ENCODE measurements around the gene HARBI1. TPM values are rescaled to one million over a fixed set of nuclear protein-coding genes. Genes with fewer than 3 reads are reported as not detected.

The HARBI1 gene
- total and polyA plus RNA-seq, 9 of the 15 experiments (the other 6 are each of a cell fraction or from before 2014, with no cell fraction given) = 3.5 to 8.4 (median 5.5) TPM

- Histone ChIP-seq H4K20me1 (replicated peaks; ENCODE audit: control insufficient read depth, insufficient read depth, low read length) (no peaks in the 10 kb centered on the region), H3K9me3 (replicated peaks; ENCODE audit: control insufficient read depth, insufficient read depth, low read depth, low read length) (no peaks in the 10 kb centered on the region), H3K4me1 (replicated peaks in 1 of 2; ENCODE audit: control insufficient read depth in 2 of 2, insufficient read depth in 2 of 2, low read length in 2 of 2) (peaks cover 14 to 15% of the 10 kb centered on the region in 2 experiments; a peak in 4 of 5 replicates), H3K36me3 (ENCODE audit: control insufficient read depth, insufficient read depth, low read length) (peaks cover 19% of the 10 kb centered on the region; the same call in 2 of the 3 replicates), H3K4me2 (ENCODE audit: insufficient read depth, low read length) (peak overlapping the region; percentile 99), H3K27ac (ENCODE audit: extremely low read depth, low read depth, low read length) (peak overlapping the region; percentile 100), H3K79me2 (ENCODE audit: control insufficient read depth, insufficient read depth, low read length) (peaks cover 62% of the 10 kb centered on the region), H3K4me3 (peak overlapping the region; percentile 99), H3K27me3 (ENCODE audit: control insufficient read depth in 2 of 2, insufficient read depth in 2 of 2, low read length in 2 of 2) (no peaks in the 10 kb centered on the region), H2AFZ (ENCODE audit: low read depth, low read length) (peak overlapping the region; percentile 98), H3K9me1 (ENCODE audit: control insufficient read depth, insufficient read depth, low read length) (no peaks in the 10 kb centered on the region), H3K9ac (ENCODE audit: insufficient read depth in 1 of 2, low read depth in 2 of 2, low read length in 2 of 2) (peak overlapping the region; percentile 100)
- 1% methylated on average over 9 of the region's 9 CpGs for WGBS (ENCODE audit: insufficient coverage, low coverage, missing lambda C conversion rate)
- ATAC-seq (peak; percentile 9), DNase-seq (ENCODE audit: extremely low read depth in 1 of 4, low spot score in 3 of 4) (no peak), FAIRE-seq (no peak)
- ChIA-PET CTCF (ENCODE audit: low intra/inter-chr PET ratio) (interaction anchor here (0.7 to 2.7 kb wide), 4 partner anchors 28 to 229 kb away, joined by 3 to 7 read pairs (median 4); no protein-coding TSS in a partner anchor), POLR2A (interaction anchor here (0.6 to 2.0 kb wide), 18 partner anchors 10 to 709 kb away, joined by 3 to 12 read pairs (median 4); partner anchors contain the start of genes AMBRA1 and ZNF408)
- no TSS peak for BruUV-seq (replicated peaks)
- in situ Hi-C loops (cut with MboI) (no loop called here), intact Hi-C loops (cut with micrococcal nuclease) (loop anchor here (2.0 to 5.0 kb wide), 4 partner anchors 21 to 231 kb away; no protein-coding TSS in a partner anchor)
- no peak for TF ChIP-seq ZNF347 (CRISPR knock-in tag; IDR thresholded peaks at IDR 0.05; ENCODE audit: low read depth)
- no peak for TF ChIP-seq MTA3 (IDR thresholded peaks at IDR 0.05; ENCODE audit: borderline replicate concordance)
- TF ChIP-seq HEY1 (CRISPR knock-in tag; IDR thresholded peaks at IDR 0.05; ENCODE audit: borderline replicate concordance) = no peak
- TF ChIP-seq CHCHD3 (CRISPR knock-in tag; IDR thresholded peaks at IDR 0.05) = no peak
- no peak for TF ChIP-seq ARID4B (CRISPR knock-in tag; IDR thresholded peaks at IDR 0.05)
- TF ChIP-seq ARID3B (CRISPR knock-in tag; IDR thresholded peaks at IDR 0.05; ENCODE audit: borderline replicate concordance) = no peak
- TF ChIP-seq E2F1 (CRISPR knock-in tag; IDR thresholded peaks at IDR 0.05) = peak; percentile 8; the same call in 1 of the 2 replicates
- TF ChIP-seq CREB3L1 (IDR thresholded peaks at IDR 0.05; ENCODE audit: borderline replicate concordance, low read depth) = peak; percentile 20; the same call in 1 of the 2 replicates
- no peak for TF ChIP-seq ETS1 (conservative IDR thresholded peaks at IDR 0.05; ENCODE audit: control insufficient read depth, low read depth, low read length)
These were observed 916 bp upstream of the HARBI1 start for GRCh38 chr11:46617972-46618314.

Data from K562 (cell line).